Stimulated activated CD4-positive, alpha-beta T cell treated with anti-CD3 and anti-CD28 coated beads, Interleukin-12 subunit alpha, Interleukin-12 subunit beta, amount 100 ng/mL, for 48 hours (primary cell): ENCODE data around the gene OR52K2.
"Not testable (repeated sequence)": the region's sequence is repeated elsewhere in the genome, so short reads cannot be mapped to it uniquely, and the experiment has no call there.

ENCODE experiments used
- DNase-seq, 3 donors: peaks; one replicate each; pipeline ENCODE4 v3.0.0-alpha.2; 2020; ENCODE audit warnings: low read depth in 2 of 3, low spot score in 1 of 3

OR52K2 gene

DNA sequence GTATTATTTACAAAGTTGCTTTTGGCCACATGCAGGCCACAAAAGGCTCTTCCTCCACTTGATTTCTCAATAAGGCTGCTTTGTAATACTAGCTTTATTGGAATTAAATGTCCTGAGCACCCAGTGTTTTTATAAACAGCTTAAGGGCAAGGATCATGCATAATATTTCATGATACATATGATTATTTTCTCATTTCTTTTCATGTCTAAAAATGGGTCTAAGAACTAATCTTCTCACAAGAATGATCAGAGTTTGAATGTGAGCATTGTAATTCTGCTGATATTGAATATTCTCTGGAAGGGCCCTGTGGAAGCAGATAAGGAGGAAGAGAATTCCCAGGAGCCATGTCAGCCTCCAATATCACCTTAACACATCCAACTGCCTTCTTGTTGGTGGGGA is at the start of gene OR52K2:
Gene OR52K2, plus strand, starts transcription at position 301 of the 400 bp plus-strand sequence. Its CDS starts 45 bp downstream, at position 346.
- DNase-seq = no peak

DNA sequence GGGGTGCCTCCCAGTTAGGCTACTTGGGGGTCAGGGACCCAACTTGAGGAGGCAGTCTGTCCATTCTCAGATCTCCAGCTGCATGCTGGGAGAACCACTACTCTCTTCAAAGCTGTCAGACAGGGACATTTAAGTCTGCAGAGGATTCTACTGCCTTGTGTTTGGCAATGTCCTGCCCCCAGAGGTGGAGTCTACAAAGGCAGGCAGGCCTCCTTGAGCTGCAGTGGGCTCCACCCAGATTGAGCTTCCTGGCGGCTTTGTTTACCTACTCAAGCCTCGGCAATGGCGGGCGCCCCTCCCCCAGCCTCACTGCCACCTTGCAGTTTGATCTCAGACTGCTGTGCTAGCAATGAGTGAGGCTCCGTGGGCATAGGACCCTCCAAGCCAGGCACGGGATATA is 42.9 kb upstream of the OR52K2 start:
- not testable (repeated sequence) for DNase-seq

DNA sequence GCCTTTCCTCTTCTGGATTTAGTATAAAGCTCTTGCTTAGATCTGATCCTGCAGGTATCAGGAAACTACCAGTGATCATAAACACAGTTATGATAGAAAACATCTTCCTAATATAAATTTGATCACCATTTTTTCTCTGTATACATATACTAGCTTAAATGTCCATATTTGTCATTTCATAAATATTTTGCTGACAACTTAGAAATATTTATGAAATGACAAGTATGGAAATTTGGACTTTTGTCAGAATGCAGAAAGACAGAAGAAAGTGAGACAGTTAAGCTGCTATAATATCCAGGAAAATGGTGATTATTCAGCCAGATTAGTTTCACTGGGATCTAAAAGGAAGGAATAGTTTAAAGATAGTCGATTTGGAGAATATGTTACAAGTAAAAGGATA is 32.8 kb upstream of the OR52K2 start:
- DNase-seq = no peak

DNA sequence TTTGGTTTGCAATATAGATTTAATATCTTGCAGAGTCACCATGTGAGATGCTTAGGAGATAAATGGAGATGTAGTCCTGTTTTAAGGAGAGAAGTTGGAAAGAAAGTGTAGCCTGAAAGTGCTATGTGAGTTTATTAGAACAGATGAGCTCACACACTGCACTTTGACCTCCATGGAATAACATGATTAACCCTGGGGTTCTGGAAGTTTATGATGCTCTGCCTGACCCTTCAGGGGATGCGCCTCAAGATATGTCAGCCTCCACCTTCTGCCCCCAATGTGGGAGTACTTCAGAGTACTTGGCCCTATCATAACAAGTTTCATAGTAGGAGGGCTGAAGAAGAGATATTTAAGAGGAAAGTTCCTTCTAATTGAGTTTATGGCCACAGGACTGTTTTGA is 32.3 kb upstream of the OR52K2 start:
- no peak for DNase-seq

DNA sequence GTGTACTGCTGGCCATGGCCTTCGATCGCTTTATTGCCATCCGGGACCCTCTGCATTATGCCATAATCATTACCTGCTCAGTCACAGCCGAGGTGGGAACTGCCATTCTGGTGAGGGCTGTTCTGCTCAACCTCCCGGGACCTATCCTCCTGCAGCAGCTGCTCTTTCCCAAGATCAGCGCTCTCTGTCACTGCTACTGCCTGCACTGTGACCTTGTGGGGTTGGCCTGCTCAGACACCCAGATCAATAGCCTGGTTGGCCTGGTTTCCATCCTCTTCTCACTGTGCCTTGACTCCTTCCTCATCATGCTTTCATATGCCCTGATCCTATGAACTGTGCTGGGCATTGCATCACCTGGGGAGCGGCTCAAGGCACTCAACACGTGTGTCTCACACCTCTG is 30.7 kb upstream of the OR52K2 start:
- no peak for DNase-seq

DNA sequence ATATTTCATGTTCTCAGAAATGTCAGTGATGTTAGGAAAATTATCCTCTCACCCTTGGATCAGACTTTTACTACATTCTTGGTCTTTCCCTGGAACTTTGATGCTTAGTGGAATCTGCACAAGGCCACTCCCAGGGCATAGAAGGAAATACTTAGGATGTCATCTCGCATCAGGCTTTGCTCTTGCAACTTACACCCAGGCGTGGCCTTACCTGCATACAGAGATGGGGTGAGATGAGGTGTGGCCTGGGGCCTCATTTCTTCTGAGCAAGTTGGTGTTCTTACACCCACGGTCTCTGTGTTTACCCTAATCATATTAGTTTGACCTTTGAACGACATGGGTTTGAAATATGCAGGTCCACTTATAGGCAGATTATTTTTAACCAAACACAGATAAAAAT is 19.0 kb upstream of the OR52K2 start:
- no peak for DNase-seq

DNA sequence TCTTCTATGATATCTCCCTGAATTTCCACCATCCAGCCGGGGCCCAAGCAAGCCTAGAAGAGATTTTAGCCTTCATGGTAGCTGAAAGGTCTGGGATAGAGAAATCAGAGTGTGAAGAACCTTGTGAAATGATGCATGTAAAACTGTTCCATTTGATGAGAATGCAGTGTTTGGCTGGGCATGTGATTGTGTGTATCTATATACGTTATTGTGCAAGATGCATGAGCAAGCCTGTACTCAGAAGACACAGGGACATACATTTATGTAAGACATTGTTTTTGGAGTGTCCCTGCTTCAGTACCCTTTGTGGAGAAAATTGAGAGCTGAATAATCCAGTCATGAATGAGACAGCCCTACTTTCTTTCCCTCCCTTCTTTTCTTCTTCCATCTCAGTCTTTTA is 15.2 kb upstream of the OR52K2 start:
- no peak for DNase-seq

DNA sequence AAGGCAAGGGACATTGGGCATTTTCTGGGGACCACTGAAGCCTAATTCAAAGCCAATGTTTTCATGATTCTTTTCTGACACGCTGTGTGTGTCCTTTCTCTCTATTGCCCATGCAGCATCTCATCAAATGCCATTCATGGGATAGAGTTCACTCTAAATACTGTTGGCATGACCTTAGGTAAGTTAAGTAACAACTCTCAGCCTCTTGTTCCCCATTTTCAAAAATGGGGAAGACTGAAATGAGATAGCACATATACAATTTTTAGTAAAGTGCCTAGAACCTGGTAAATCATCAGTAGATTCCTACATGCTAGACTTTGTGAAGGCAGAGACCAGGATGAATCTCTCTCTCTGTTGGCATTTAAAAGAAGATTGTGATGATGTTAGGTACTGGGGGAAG is 12.7 kb upstream of the OR52K2 start:
- no peak for DNase-seq

DNA sequence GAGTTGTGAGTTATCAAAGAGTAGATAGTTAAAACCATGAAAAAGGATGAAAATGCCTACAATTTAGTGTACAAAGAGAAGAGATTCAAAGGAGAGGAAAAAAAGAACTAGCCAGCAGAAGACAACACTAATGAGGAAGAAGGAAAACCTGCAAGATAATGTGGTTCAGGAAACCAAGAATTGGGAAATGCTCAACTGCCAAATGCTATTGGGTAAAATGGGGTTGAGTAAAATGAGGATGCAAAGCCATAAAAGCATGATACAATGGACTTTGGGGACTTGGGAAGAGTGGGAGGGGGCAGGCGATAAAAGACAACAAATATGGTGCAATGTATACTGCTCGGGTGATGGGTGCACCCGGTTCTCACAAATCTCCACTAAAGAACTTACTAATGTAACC is 7.6 kb upstream of the OR52K2 start:
- DNase-seq = no peak

DNA sequence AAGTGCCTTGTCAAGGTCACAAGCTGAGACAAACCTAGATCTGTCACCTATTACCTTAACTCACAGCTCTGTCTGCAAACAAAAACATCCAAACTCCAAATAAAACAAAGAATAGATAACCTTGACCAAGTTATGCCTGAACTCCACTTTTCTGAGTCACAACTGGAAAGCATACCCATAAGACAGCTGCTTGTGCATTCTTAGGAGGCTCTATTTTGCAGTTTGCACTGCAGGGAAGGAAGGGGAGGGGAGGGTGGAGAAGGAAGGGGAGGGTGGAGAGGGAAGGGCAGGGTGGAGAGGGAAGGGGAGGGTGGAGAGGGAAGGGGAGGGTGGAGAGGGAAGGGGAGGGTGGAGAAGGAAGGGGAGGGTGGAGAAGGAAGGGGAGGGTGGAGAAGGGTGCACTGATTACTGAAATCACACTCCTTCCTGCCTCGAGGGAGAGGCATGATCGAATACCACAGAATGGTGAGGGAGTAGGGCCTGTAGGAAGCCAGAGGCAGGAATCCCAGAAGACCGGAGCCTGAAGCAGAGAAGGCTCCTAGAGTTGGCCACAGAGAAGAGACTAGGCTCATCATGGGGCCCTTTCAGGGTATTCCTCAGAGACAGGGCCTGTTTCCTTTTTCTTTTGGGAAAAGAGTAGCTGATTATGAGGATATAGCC is 5.7 kb upstream of the OR52K2 start:
- DNase-seq = no peak

DNA sequence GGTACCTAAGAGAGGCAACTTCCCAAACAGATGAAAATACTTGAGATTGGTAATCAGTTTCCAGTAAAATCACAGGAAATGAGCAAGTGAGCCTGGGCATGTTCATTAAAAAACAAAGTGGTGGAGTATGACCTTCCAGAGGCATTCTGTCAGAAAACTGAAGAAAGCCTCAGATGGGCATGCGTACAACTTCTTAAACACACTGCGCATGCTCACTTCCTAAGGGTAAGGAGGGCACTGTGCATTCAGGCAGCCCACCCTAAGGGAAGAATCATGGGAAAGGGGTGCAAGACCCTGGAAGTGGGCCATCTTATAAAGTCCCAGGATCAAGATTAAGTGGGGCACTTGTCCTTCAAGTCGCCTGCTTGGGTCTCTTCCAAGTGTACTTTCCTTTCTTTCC is 4.0 kb downstream of the OR52K2 start:
- no peak for DNase-seq

DNA sequence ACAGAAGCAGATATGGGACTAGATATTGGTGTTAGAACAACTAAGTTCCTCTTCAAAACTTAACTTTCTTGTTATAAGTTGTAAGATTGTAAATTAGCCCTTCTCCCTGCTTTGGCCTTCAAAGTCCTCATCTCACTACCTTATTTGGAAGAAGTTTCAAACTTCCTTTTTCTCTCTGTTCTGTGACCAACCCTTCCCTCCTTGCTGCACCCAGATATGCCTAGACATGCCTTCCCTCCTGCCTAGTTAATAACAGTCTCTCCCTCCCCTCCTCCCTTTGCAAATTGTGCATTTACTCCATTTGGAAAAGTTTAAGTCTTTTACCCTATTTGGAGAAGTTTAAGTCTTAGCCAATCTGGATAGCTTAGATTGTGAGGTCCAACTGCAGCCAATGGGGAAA is 4.9 kb downstream of the OR52K2 start:
- DNase-seq = no peak

DNA sequence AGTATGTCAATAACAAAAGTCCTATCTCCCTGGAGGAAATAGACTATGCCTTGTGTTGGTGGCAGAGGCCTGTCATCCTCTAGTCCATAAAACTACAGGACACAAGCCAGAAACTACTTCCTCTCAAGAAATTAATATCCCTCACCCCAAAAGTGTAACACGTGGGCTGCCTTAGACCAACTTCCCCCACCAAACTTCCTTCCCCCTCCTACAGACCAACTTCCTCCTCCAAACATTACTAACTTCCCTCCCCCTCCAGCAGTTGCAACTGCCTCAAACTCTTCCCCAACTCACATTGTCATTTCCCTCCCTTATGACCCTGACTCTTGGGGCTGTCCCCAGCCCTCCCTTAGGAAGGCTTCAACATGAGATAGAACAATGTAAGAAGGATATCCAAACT is 6.3 kb downstream of the OR52K2 start:
- no peak for DNase-seq

DNA sequence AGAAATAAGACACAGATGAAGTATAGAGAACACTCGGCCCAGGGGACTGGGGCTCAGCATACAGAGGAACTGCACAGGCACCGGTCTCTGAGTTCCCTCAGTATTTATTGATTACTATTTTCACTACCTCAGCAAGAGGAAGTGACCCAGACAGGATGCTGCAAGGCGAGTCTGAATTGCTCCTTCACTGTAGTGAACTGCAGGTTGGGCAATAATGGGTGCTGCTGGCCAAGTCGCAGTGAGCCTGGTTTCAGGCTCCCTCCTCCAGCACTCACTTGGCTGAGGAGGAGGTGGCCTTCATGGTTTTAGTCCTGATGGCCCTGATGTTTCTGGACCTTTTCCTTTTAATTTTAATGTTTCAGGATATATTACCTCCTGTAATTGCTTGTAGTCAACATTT is 10.4 kb downstream of the OR52K2 start:
- no peak for DNase-seq

DNA sequence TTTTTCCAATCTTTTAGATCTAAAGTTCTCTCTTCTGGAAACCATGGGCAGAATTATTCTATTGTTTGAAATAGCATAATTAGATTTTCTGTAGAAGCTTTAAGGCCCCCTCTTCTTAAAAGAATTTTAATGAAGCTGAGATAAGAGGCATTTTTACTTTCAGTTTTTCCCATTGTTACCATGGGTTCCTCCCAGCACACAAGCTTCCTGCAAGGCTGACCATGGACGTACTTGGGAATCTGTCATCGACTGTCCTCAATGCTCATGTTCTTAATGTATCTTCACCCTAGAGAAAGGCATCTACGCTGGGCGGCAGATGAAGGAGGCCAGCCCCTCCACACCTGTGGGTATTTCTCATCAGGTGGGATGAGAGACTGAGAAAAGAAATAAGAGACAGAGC is 11.1 kb downstream of the OR52K2 start:
- no peak for DNase-seq

DNA sequence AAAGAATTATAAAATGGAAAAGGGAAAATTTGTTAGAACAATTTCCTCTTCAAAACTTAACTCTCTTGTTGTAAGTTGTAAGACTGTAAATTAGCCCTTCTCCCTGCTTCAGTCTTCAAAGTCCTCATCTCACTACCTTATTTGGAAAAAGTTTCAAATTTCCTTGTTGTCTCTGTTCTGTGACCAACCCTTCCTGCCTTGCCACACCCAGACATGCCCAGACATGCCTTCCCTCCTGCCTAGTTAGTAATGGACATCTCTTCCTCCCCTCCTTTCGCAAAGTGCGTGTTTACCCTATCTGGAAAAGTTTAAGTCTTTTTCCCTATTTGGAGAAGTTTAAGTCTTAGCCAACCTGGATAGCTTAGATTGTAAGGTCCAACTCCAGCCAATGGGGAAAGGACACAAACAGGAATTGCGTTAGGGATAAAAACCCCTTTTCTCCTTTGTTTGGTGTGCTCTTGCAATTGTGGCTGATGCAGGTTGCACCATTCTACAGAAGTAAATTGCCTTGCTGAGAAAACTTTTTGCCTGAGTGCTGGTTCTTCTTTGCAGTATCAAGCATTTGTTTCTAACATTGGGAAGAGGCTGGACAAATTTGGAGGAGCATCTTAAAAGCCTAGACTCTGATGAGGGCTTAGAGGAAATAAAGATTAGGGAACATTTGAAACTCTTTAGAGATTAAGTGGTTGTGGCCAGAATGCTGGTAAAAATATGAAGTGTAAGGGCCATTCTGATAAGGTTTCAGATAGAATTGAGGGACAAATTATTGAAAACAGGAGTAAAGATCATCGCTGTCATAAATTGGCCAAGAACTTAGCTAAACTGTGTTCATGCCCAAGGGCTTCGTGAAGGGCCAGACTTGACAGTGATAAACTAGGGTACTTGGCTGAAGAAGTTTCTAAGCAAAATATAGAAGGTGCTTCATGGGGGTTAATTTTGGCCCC is 15.4 kb downstream of the OR52K2 start:
- no peak for DNase-seq

DNA sequence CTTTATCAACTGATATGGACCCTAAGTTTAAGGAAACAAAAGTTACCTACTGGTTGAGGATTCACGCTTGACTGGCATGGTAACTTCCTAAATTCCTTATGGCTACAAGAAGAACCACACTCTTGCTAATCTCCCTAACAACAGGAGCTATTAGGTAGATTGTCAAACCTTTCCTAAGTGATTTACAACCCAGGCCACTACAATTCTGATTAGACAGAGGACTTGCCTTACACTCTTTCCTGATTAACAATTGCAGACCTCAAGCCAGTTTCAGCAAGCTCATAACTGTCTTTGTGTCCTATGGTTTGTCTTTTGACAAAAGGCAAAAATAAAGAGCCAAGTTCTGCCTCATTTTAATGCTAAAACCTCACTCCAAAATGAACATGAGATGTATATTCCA is 16.3 kb downstream of the OR52K2 start:
- no peak for DNase-seq

DNA sequence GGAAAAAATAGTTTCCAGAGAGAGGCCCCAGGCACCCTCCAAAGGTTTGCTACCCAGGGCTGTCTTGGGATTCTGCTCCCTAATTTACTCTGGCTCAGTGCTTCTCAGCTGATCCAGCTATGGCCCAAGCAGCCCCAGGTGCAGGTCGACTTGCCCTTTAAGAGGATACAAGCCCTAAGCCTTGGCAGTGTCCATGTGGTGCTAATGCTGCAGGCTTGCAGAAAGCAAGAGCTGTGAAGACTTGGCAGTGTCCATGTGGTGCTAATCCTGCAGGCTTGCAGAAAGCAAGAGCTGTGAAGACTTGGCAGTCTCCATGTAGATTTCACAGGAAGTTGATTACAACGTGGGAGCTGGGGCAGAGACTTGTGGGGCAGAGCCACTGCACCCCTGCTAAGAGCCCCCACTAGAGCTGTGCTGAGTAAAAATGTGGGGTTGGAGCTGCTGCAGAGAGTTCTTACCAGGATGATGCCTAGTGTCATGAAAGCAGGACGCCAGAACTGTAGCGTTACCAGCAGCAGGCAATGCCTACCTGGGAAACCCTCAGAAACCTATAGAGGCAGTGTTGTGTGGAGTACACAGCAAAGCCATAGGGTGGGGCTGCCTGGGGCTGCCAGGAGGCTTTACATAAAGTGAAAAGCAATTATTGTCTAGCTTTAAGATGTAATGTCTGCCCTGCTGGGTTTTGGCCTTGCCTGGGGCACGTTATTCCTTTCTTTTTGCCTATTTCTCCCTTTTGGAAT is 17.2 kb downstream of the OR52K2 start:
- no peak for DNase-seq

DNA sequence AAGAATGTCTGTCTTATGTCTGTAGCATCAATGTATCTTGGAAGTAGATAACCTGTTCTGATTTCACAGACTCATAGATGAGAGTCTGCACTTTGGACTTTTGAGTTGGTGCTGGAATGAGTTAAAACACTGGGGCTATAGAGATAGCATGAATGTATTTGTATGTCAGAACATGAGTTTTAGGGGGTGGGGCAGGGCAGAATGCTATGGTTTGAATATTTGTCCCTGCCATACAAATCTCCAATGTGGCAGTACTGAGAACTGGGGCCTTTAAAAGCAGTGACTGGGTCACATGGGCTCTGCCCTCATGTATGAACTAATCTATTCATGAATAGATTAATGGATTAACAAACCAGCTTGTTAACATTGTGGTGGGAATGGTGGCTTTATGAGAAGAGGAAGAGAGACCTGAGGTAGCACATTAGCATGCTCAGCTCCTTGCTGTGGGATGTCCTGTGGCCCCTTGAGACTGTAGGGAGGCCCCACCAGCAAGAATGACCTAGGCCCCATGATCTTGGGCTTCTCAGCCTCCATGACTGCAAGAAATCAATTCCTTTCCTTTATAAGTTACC is 17.9 kb downstream of the OR52K2 start:
- no peak for DNase-seq

DNA sequence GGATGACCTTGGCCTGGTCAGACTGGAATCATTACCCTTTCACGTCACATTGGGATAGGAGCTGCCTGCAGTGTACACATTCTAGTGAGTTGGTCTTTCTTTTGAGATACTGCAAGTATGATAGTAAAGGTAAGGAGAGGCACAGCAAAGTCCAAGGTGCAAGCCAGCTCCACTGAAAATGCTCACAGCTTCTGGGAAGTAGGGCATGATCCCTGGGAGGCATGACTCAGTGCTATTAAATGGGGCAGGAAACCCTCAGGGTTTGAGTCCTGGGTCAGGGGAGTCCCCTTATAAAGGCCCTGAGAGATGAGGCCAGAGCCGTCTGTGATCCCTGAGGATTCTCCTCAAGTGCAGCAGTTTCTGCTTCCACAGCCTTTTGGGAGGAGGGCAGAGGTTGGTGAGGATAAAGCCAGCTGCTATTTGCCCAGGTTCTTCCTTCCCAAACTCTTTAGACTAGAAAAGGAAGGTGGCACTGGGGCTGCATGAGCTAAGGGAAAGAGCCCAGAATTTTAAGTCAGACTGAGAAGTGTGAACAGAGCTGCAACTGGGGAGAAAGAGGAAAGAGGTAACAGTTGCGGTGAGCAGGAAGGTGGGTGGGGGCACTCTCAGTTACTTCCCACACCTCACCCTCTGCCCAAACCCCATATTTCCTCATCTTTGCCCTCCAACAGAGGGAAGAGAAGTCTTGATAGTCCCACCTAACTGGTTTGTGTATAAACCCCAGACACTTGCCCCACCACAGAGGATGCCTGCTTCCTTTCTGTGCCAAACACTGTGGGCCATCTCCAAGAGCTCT is 18.9 kb downstream of the OR52K2 start:
- no peak for DNase-seq

DNA sequence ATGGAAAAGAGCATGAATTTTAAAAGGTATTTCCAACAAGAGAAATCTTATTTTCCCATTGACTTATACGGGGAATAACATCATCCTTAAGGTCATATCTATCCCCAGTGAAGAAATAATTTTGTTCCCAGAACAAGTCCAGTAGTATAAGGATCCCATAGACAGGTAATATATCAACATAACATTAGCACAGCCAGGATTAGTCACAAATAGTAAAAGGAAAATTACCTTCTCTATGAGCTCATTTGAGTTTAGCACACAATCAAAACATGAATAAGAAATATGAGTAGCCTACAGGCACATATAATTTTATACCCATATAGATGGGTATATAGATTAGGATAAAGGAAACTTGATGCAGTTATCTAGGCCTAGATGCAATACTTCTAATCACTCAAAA is 30.5 kb downstream of the OR52K2 start:
- DNase-seq = no peak
